ENCODE data around the gene TMX1.
A peak's percentile ranks its signal among the peaks of the same experiment; 100 is the strongest.

TMX1 gene

DNA sequence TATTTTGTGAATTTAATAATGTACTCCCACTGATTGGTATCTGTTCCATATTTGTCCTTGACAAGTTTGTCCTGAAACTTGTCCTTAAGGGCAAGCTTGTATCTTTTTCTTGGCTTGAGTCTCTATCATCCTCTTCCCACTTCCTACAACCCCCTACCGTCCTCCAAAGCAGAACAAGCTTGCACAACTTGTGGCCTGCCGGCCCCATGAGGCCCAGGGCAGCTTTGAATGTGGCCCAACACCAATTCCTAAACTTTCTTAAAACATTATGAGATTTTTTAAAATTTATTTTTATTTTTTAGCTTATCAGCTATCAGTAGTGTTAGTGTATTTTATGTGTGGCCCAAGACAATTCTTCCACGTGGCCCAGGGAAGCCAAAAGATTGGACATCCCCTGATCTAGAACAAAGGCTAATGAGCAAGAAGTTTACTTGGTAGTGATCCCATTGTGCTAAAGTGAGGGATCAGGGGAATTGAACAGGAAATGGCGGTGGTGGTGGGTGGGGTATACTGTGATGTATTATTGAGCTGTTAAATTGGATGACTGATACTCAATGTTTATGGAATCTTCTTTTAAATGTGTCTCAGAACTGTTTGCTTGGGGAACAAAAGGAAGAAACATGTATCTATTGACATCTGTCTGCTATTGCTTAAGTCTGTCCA, 37.8 kb downstream of the TMX1 start:
- H3K27me3 ChIP-seq (ENCODE audit: insufficient read depth, poor library complexity, severe bottlenecking) = no peaks in the 10 kb centered on the region

GRCh38 chr14:51282517-51282916, 42.5 kb downstream of the TMX1 start:
- ATAC-seq (ENCODE audit: low read depth) = no peak

More for the DNA sequence above, 37.8 kb downstream of the TMX1 start:
- Histone ChIP-seq H3K27ac (ENCODE audit: poor library complexity, severe bottlenecking) (no peak overlapping the region), H3K9me3 (ENCODE audit: severe bottlenecking) (no peaks in the 10 kb centered on the region), H3K4me3 (ENCODE audit: severe bottlenecking) (no peak overlapping the region), H3K36me3 (ENCODE audit: low read depth) (no peaks in the 10 kb centered on the region), H3K4me1 (ENCODE audit: insufficient read depth, poor library complexity, severe bottlenecking) (no peaks in the 10 kb centered on the region)
- TF ChIP-seq CTCF (IDR thresholded peaks at IDR 0.05; ENCODE audit: poor library complexity, severe bottlenecking) = no peak
- ATAC-seq (ENCODE audit: low read depth) (no peak), DNase-seq (ENCODE audit: low spot score) (no peak)

GRCh38 chr14:51283402-51284085, 43.5 kb downstream of the TMX1 start:
- DNase-seq (ENCODE audit: low spot score) (no peak), ATAC-seq (ENCODE audit: low read depth) (peak; percentile 98)
- Histone ChIP-seq H3K9me3 (ENCODE audit: severe bottlenecking) (no peaks in the 10 kb centered on the region), H3K27ac (ENCODE audit: poor library complexity, severe bottlenecking) (peak overlapping the region; percentile 33), H3K4me1 (ENCODE audit: insufficient read depth, poor library complexity, severe bottlenecking) (peaks cover 8% of the 10 kb centered on the region), H3K4me3 (ENCODE audit: severe bottlenecking) (no peak overlapping the region), H3K36me3 (ENCODE audit: low read depth) (no peaks in the 10 kb centered on the region), H3K27me3 (ENCODE audit: insufficient read depth, poor library complexity, severe bottlenecking) (no peaks in the 10 kb centered on the region)
- TF ChIP-seq CTCF (IDR thresholded peaks at IDR 0.05; ENCODE audit: poor library complexity, severe bottlenecking) = peak; percentile 99

More at GRCh38 chr14:51282517-51282916, 42.5 kb downstream of the TMX1 start:
- H3K9me3 ChIP-seq (ENCODE audit: severe bottlenecking) = no peaks in the 10 kb centered on the region
- peaks cover 8% of the 10 kb centered on the region for H3K4me1 ChIP-seq (ENCODE audit: insufficient read depth, poor library complexity, severe bottlenecking)
- H3K4me3 ChIP-seq (ENCODE audit: severe bottlenecking) = no peak overlapping the region
- H3K27me3 ChIP-seq (ENCODE audit: insufficient read depth, poor library complexity, severe bottlenecking) = no peaks in the 10 kb centered on the region
- no peaks in the 10 kb centered on the region for H3K36me3 ChIP-seq (ENCODE audit: low read depth)
- H3K27ac ChIP-seq (ENCODE audit: poor library complexity, severe bottlenecking) = no peak overlapping the region
- DNase-seq (ENCODE audit: low spot score) = no peak
- no peak for TF ChIP-seq CTCF (IDR thresholded peaks at IDR 0.05; ENCODE audit: poor library complexity, severe bottlenecking)

DNA sequence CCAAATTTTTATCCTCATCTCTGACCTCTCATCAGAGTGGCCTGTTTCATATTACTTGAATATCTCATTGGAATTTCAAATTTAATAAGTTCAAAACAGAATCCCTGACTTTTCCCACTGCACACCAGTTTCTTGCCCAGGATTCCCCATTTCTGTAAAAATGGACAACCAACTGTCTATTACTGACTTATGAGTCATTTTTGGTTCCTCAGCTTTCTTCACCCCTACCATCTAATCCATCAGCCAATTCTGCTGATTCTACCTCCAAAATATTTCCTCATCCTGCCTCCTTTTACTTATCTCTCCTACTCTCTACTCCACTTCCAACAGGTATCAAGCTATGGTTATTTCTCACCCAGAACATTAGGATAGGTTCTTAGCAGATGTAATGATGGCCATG, 44.2 kb downstream of the TMX1 start:
- no peaks in the 10 kb centered on the region for H3K9me3 ChIP-seq (ENCODE audit: severe bottlenecking)
- no peak for DNase-seq (ENCODE audit: low spot score)
- no peaks in the 10 kb centered on the region for H3K27me3 ChIP-seq (ENCODE audit: insufficient read depth, poor library complexity, severe bottlenecking)
- ATAC-seq (ENCODE audit: low read depth) = no peak
- no peaks in the 10 kb centered on the region for H3K36me3 ChIP-seq (ENCODE audit: low read depth)
- H3K27ac ChIP-seq (ENCODE audit: poor library complexity, severe bottlenecking) = peak overlapping the region; percentile 33
- peaks cover 8% of the 10 kb centered on the region for H3K4me1 ChIP-seq (ENCODE audit: insufficient read depth, poor library complexity, severe bottlenecking)
- no peak for TF ChIP-seq CTCF (IDR thresholded peaks at IDR 0.05; ENCODE audit: poor library complexity, severe bottlenecking)
- no peak overlapping the region for H3K4me3 ChIP-seq (ENCODE audit: severe bottlenecking)

- ATAC-seq (ENCODE audit: low read depth) (no peak), DNase-seq (ENCODE audit: low spot score) (no peak)
- Histone ChIP-seq H3K9me3 (ENCODE audit: severe bottlenecking) (no peaks in the 10 kb centered on the region), H3K36me3 (ENCODE audit: low read depth) (no peaks in the 10 kb centered on the region), H3K4me3 (ENCODE audit: severe bottlenecking) (no peak overlapping the region), H3K27ac (ENCODE audit: poor library complexity, severe bottlenecking) (no peak overlapping the region), H3K4me1 (ENCODE audit: insufficient read depth, poor library complexity, severe bottlenecking) (peaks cover 8% of the 10 kb centered on the region), H3K27me3 (ENCODE audit: insufficient read depth, poor library complexity, severe bottlenecking) (no peaks in the 10 kb centered on the region)
- TF ChIP-seq CTCF (IDR thresholded peaks at IDR 0.05; ENCODE audit: poor library complexity, severe bottlenecking) = no peak
Measured at GRCh38 chr14:51285120-51285519, 45.1 kb downstream of the TMX1 start.

All from RWPE2 (cell line).